Fibroblast of skin of right quadriceps (primary cell): ENCODE measurements around the gene EHD1.

Source experiments
- DNase-seq: peaks from one replicate; pipeline ENCODE4 v3.0.0-alpha.2; 2013

EHD1 gene

GRCh38 chr11:64871492-64871891, 6.9 kb downstream of the EHD1 start:
- DNase-seq = no peak

- no peak for DNase-seq
These were observed 7.4 kb downstream of the EHD1 start for GRCh38 chr11:64870893-64871466.

DNA sequence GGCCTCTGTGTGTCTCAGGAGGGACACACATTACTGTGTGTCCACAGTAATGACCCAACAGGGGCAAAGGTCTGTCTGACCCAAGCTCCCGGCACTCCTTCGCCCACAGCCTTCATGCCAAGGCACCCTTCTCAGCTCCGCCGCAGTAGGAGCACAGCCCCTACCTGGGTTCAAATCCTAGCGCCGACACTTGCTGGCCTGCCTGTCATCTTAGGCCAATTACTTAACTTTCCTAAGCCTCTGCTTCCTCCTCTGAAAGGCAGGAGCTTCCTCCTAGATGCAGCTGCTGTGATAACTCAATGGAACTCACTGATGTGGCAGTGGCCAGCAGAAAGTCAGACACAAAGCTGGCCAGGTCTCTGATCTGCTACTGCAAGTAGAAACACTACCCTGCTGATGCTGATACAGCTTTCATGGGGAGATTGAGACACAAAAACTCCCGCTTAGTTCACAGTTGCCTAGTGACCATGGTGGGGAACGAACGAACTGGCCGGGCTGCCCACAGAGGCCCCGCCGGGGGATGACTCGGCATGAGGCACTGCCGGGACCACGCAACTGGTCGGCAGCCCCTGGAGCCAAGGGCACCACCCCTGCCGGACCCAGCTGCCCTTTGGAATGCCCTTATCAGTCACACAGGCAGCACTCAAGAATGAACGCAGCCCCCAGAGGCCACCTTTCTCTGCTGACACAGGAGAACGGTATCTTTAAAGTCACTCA, 8.1 kb downstream of the EHD1 start:
- no peak for DNase-seq

DNA sequence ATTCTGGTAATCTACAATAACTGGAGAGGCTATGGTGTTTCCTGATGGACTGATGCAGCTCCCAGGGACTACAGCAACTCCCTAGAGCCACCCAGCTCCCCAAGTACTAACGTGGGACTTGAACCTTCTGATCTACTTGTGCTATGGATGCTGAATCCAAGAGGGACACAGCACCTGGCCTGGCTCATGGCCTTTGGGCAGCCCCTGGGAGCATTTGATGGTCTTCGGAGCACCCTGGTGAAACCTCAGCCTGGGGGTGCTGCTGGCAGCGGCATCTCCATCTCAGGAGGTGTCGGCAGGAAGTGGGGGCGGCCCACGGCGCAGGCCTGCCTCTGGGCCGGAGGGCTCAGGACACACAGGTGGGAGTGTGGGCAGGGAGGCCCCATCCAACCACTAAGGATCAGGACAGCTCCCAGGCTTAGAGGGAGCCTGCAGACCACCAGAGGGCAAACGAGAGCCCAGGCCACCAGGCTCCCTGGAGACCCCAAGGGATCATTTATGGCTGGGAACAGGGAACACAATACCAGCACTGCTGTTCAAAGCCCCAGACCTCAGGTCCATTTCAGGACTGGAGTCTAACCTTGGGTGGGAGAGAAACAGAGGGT, 8.7 kb downstream of the EHD1 start:
- DNase-seq = no peak

DNA sequence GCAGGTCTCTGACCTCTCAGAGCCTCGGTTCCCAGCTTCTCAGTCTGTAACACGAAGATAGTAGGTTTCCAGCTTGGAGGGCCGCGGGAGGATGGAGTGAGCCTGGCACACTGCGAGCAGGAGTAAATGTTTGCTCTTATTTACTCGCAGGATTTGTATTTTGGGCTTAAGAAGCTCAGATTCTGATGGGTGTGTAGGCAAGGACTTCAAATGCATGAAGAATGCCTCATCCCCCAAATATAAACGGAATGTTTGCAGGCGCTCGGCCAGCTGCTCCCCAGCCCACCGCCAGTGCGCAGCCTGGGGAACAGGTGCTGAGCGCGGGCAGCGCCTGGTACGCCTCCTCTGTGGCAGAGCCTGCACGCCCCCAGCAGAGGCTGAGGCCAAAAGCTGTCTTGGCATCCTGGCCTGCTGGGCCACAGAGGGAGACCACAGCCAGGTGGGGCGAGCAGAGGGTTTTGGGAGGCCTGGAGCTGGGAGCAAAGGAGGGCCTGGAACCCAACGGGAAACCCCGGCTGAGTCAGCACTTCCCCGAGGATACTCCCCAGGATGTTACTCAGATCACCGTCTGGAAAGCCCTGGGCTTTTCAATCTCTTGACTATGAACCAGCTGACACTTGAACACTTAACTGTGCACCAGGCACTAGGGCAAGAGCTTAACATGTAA, 9.4 kb downstream of the EHD1 start:
- peak; percentile 77 for DNase-seq

GRCh38 chr11:64867748-64868462, 10.5 kb downstream of the EHD1 start:
- DNase-seq = no peak

GRCh38 chr11:64866173-64866491, 12.3 kb downstream of the EHD1 start:
- no peak for DNase-seq

DNA sequence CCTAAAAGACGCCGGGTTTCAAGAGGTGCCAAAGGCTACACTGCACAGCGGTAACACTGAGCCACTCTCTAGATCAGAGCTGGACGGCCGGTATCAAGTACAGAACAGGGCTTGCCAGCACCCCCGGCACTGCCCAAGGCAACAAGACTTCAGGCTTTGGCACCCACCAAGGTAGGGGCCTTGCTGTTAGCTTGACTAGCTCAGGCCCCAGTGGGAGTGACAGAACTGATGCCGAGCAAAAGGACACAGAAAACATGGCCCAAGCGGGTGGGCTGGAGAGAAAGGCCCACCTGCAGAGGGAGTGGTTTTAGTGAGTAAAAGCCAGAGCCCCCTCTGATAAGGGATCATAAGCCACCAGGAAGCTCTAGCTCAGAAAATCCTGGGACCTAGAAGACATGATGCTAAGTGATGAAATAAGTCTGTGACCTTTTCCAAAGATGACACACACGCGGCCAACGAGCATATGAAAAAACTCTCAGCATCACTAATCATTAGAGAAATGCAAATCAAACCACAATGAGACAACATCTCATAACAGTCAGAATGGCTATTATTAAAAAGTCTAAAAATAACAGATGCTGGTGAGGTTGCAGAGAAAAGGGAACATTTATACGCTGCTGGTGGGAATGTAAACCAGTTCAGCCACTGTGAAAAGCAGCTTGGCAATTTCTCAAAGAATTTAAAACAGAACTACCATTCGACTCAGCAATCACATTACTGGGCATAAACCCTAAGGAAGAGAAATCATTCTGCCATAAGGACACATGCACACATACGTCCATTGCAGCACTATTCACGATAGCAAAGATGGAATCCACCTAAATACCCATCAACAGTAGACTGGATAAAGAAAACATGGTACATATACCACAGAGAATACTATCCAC, 12.9 kb downstream of the EHD1 start:
- peak; percentile 80 for DNase-seq

- DNase-seq = peak; percentile 86
These were observed 13.7 kb downstream of the EHD1 start for GRCh38 chr11:64864473-64865285.

DNA sequence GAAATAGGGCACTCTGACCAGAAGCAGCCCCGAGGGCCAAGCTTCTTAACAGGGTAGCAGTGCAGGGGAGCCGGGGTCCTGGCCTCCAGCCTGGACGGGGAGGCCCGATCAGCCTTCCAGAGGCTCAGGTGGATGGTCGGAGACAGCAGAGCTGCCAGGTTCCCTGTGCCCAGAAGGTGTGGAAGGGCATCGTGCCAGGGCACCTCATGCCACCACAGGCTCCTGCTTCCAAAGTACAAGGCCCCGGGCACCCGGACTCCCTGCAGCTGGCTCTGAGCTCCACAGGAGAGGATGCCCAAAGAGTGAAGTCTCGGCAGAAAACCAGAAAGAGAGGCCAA, 14.3 kb downstream of the EHD1 start:
- no peak for DNase-seq

GRCh38 chr11:64863391-64864060, 14.9 kb downstream of the EHD1 start:
- DNase-seq = no peak

GRCh38 chr11:64862987-64863390, 15.4 kb downstream of the EHD1 start:
- no peak for DNase-seq

DNA sequence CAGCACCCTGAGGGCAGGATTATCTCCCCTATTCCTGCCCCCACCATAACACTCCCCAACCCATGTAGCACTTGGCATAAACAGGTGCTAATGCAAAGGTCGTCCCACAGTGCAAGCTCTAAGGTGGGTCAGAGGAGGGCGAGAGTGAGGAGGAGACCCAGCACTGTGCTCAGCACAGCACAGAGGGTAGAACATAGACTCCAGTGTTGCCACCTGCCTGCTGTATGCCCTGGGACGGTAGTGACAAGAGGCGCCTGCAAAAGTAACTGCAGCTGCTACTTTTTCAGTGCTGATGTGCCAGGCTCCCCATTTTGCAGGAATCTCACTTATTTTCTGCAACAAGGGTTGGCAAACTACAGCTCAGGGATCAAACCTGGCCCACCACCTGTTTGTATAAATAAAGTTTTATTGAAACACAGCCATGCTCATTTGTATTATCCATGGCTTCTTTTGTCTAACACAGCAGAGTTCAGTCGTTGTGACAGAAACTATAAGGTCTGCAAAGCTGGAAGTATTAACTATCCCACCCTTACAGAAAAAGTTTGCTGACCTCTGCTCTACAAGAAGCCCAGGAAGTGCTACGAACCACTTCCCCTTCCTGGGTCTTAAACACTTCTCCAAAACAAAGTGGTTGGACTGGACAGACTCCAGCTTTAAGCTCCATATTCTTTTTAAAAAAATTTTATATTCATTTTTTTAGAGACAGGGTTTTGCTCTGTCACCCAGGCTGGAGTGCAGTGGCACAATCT, 17.0 kb downstream of the EHD1 start:
- no peak for DNase-seq

- no peak for DNase-seq
These were observed 18.6 kb downstream of the EHD1 start for GRCh38 chr11:64859542-64860414.

- no peak for DNase-seq
These were observed 19.8 kb downstream of the EHD1 start for GRCh38 chr11:64858467-64859263.

GRCh38 chr11:64857485-64857884, 20.9 kb downstream of the EHD1 start:
- DNase-seq = no peak

DNA sequence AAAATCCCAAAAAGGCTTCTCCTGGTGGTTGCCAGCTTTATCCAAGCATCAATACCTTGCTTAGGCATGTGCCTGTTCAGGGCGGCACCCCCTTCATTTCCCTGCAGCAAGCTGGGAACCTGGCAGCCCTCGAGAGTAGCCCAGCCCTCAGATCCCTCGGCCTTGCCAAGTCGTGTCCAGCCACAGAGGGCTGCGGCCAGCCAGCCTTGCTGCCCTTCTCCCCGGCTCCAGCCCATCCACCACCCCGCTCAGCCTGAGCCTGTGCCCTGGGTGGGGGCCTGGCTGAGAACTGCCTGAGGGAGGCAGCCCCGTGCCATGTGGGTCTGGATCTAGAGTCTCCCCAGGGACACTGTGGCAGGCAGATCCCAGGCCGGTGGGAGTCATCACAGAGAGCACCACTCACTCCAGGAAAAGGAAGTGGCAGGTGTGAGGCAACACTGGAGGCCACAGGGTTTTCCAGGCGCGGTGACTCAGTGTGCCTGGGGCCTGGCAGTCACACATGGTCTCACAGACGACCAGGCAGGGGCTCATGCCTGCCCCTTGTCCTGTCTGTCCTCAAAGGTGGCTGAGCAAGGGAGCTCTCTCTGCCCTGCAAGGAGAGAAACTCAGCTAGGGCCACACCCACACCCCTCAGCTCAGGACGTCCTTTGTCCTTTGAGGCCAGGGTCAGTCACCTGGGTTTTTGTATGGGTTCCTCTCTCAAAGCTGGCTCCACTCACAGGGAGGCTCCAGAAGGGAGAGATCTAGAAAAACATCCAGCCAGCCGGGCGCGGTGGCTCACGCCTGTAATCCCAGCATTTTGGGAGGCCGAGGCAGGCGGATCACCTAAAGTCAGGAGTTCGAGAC, 21.8 kb downstream of the EHD1 start:
- peak; percentile 76 for DNase-seq
